ENCODE data around the gene MLC1. TPM values are rescaled to one million over a fixed set of nuclear protein-coding genes. Genes with fewer than 3 reads are reported as not detected.

MLC1 gene
- polyA plus RNA-seq, 1 donor (not counting 4 experiments of a cell fraction or from before 2014, with no cell fraction given) = not detected

GRCh38 chr22:50046481-50047245 lies 38.6 kb downstream of the MLC1 start:
- no peaks in the 10 kb centered on the region for H3K79me2 ChIP-seq (ENCODE audit: control insufficient read depth, insufficient read depth, low read length)
- H2AFZ ChIP-seq (ENCODE audit: control insufficient read depth, low read length) = no peak overlapping the region
- no peak overlapping the region for H3K9ac ChIP-seq (ENCODE audit: control insufficient read depth, extremely low read depth, insufficient read depth, low read length)
- FAIRE-seq = no peak
- H3K4me1 ChIP-seq (ENCODE audit: control insufficient read depth, extremely low read depth, insufficient read depth, low read length) = no peaks in the 10 kb centered on the region
- no peak overlapping the region for H3K4me3 ChIP-seq (ENCODE audit: control insufficient read depth in 2 of 3, extremely low read depth in 1 of 3, insufficient read depth in 2 of 3, low read depth in 1 of 3, low read length in 3 of 3)
- TF ChIP-seq CTCF (optimal IDR thresholded peaks at IDR 0.05 in 1 of 3, IDR thresholded peaks at IDR 0.05 in 1 of 3, conservative IDR thresholded peaks at IDR 0.05 in 1 of 3; ENCODE audit: extremely low read depth in 1 of 3, insufficient read depth in 2 of 3, low read length in 3 of 3) = no peak
- no peak for TF ChIP-seq EZH2 (IDR thresholded peaks at IDR 0.05; ENCODE audit: low read length)
- dilution Hi-C loops (cut with MboI; ENCODE audit: extremely low pct_ligation_motif_present, low sequenced_read_pairs) = no loop called here
- no peaks in the 10 kb centered on the region for H4K20me1 ChIP-seq (ENCODE audit: control insufficient read depth, extremely low read depth, insufficient read depth, low read length)
- no peaks in the 10 kb centered on the region for H3K9me3 ChIP-seq (ENCODE audit: control insufficient read depth, low read depth, low read length)
- no peaks in the 10 kb centered on the region for H3K9me1 ChIP-seq (ENCODE audit: control insufficient read depth, extremely low read depth, insufficient read depth, low read length)
- H3K27ac ChIP-seq (ENCODE audit: control insufficient read depth, insufficient read depth, low read length) = no peak overlapping the region
- no peak overlapping the region for H3K4me2 ChIP-seq (ENCODE audit: control insufficient read depth, extremely low read depth, insufficient read depth, low read depth, low read length)
- H3K36me3 ChIP-seq (ENCODE audit: control insufficient read depth in 2 of 2, extremely low read depth in 1 of 2, insufficient read depth in 2 of 2, low read length in 2 of 2) = no peaks in the 10 kb centered on the region
- DNase-seq (ENCODE audit: low read depth, low spot score) = no peak
- no peaks in the 10 kb centered on the region for H3K27me3 ChIP-seq (ENCODE audit: control insufficient read depth, extremely low read depth, insufficient read depth, low read length)

GRCh38 chr22:50046019-50046415 lies 39.2 kb downstream of the MLC1 start:
- H3K4me1 ChIP-seq (ENCODE audit: control insufficient read depth, extremely low read depth, insufficient read depth, low read length) = no peaks in the 10 kb centered on the region
- H3K9me1 ChIP-seq (ENCODE audit: control insufficient read depth, extremely low read depth, insufficient read depth, low read length) = no peaks in the 10 kb centered on the region
- H3K9ac ChIP-seq (ENCODE audit: control insufficient read depth, extremely low read depth, insufficient read depth, low read length) = no peak overlapping the region
- TF ChIP-seq CTCF (optimal IDR thresholded peaks at IDR 0.05 in 1 of 3, IDR thresholded peaks at IDR 0.05 in 1 of 3, conservative IDR thresholded peaks at IDR 0.05 in 1 of 3; ENCODE audit: extremely low read depth in 1 of 3, insufficient read depth in 2 of 3, low read length in 3 of 3) = no peak
- no peak for TF ChIP-seq EZH2 (IDR thresholded peaks at IDR 0.05; ENCODE audit: low read length)
- FAIRE-seq = no peak
- H3K36me3 ChIP-seq (ENCODE audit: control insufficient read depth in 2 of 2, extremely low read depth in 1 of 2, insufficient read depth in 2 of 2, low read length in 2 of 2) = no peaks in the 10 kb centered on the region
- H3K79me2 ChIP-seq (ENCODE audit: control insufficient read depth, insufficient read depth, low read length) = no peaks in the 10 kb centered on the region
- dilution Hi-C loops (cut with MboI; ENCODE audit: extremely low pct_ligation_motif_present, low sequenced_read_pairs) = no loop called here
- no peak overlapping the region for H3K27ac ChIP-seq (ENCODE audit: control insufficient read depth, insufficient read depth, low read length)
- H4K20me1 ChIP-seq (ENCODE audit: control insufficient read depth, extremely low read depth, insufficient read depth, low read length) = no peaks in the 10 kb centered on the region
- DNase-seq (ENCODE audit: low read depth, low spot score) = no peak
- H3K4me3 ChIP-seq (ENCODE audit: control insufficient read depth in 2 of 3, extremely low read depth in 1 of 3, insufficient read depth in 2 of 3, low read depth in 1 of 3, low read length in 3 of 3) = no peak overlapping the region
- no peaks in the 10 kb centered on the region for H3K27me3 ChIP-seq (ENCODE audit: control insufficient read depth, extremely low read depth, insufficient read depth, low read length)
- H2AFZ ChIP-seq (ENCODE audit: control insufficient read depth, low read length) = no peak overlapping the region
- H3K4me2 ChIP-seq (ENCODE audit: control insufficient read depth, extremely low read depth, insufficient read depth, low read depth, low read length) = no peak overlapping the region
- H3K9me3 ChIP-seq (ENCODE audit: control insufficient read depth, low read depth, low read length) = no peaks in the 10 kb centered on the region
